ENCODE results near the gene DMBX1.

Gene DMBX1

DNA sequence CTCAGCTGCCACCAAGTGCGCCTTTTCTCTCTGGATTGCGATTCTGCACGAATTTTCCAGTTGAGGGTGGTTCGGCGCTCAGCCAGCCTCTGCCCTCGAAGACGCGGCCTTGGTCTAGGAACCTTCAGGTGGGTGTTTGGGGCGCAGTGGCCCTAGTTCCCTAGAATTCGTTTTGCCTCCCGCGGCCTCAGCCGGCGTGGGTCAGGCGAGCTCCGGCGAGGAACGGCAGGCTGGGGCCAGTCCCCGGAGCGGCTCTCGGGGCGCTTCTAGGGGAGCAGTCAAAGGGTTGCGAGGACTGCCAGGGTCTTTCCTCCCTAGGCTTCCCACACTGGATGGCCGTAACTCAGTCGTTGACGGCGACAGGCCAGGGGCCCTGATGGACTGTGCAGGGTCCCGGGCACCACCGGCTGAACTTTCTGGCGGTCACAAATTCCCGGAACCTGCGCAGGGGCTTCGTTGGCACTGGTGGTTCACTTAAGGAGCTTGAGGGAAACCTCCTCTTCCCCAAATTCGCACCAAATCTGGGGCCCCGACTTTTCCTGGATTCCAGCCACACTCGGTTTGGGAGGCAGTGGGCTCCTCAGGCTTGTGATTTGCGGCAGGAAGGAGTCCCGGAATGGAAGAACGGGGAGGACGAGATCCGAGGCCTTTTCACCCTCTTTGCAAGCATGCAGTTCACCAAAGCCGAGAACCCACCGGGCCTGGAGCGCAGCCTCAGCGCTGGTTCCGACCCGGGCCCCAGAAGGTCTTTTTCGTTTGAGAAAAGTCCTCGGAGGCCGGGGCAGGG, 1.2 kb downstream of the DMBX1 start:
- TF ChIP-seq, protein P1, sequence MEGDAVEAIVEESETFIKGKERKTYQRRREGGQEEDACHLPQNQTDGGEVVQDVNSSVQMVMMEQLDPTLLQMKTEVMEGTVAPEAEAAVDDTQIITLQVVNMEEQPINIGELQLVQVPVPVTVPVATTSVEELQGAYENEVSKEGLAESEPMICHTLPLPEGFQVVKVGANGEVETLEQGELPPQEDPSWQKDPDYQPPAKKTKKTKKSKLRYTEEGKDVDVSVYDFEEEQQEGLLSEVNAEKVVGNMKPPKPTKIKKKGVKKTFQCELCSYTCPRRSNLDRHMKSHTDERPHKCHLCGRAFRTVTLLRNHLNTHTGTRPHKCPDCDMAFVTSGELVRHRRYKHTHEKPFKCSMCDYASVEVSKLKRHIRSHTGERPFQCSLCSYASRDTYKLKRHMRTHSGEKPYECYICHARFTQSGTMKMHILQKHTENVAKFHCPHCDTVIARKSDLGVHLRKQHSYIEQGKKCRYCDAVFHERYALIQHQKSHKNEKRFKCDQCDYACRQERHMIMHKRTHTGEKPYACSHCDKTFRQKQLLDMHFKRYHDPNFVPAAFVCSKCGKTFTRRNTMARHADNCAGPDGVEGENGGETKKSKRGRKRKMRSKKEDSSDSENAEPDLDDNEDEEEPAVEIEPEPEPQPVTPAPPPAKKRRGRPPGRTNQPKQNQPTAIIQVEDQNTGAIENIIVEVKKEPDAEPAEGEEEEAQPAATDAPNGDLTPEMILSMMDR (conservative IDR thresholded peaks at IDR 0.05) = no peak
- TF ChIP-seq ZFX (IDR thresholded peaks at IDR 0.05) = no peak
- H3K27ac ChIP-seq = no peak overlapping the region

DNA sequence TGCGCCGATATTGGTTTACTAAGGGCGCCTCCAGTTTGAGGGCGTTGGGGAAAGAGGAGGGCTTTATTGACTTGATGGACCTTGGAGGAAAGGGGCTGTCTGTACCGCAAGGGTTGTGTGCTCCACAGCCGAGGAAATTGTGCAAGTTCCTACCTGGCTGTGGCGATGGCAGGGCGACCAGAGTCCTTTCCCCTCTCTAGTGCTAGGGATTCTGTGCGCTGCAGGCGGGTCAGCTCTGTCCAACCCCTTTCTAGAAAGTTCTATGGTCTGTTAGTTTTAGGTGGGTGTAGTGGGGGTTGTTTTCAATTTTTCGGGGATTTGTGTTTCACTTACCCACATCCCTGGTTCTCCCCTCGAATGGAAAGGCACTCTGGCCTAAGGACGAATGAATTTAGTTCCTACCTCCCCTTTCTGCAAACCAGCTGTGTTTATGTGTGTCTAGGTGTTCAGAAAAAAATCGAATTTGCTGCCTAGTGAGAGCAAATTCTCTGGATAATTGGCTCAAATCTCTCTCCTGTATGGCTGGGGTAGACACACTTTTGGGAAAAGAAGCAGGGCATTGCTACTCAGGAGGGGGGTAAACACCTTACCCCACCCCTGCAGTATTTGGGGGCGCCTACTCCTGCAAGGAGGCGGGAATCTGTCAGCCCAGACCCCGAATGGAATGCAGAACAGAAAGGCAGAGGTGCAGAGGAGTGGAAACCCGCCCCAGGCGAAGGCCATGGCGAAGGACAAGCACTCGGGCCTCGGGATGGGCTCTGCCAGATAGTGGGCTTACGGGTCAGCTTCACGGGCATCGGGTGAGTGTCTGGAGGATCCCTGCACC, 2.0 kb downstream of the DMBX1 start:
- no peak overlapping the region for H3K27ac ChIP-seq
- TF ChIP-seq, protein P1 (conservative IDR thresholded peaks at IDR 0.05) = no peak
- TF ChIP-seq ZFX (IDR thresholded peaks at IDR 0.05) = no peak

DNA sequence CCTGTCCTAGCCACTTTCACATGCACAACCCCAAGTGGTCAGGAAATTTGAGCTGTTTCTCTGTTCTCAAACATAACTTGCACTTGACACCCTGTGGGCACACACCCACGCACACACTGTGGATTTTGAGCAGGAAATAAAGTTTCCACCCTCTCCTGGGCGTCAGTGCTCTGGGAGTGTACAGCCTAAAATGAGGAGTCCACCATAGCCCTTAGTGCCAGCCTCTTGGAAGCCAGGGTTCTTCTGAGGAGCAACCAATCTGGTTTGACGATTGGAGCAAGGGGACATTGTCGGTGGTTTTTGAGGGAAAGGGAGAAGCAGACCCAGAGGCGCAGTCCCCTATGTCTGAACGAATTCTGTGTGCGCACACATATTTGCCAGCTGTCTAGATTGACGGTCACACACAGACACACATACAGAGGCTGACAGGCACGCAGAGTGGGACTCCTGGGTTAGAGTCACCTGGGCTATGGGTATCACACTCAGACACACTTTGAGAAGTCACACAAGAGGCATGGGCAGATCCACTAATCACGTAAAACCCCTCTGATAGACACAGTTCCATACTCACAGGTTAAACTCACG, 2.7 kb downstream of the DMBX1 start:
- no peak for TF ChIP-seq ZFX (IDR thresholded peaks at IDR 0.05)
- TF ChIP-seq, protein P1 (conservative IDR thresholded peaks at IDR 0.05) = no peak

DNA sequence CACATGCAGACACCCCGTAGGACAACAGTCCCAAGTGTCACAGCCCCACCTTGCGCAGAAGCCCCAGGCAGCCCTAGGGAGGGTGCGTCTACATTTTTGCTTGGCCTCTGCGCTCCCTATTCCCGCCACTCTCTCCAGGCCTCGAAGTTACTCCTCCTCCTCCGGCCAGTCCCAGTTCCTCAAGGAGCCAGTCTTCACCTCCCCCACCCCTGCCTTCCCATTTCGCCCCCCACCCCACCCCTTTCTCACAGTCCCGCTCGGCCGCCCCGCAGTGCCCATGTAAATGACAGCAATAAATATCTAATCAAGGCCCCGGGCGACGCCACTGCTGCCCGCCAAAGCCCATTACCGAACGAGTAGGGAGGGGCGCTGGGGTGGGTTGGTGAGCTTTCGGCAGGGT, 3.2 kb downstream of the DMBX1 start:
- no peak for TF ChIP-seq ZFX (IDR thresholded peaks at IDR 0.05)
- TF ChIP-seq, protein P1 (conservative IDR thresholded peaks at IDR 0.05) = no peak
- no peak overlapping the region for H3K27ac ChIP-seq

More for the DNA sequence above, 2.7 kb downstream of the DMBX1 start:
- H3K27ac ChIP-seq = no peak overlapping the region

DNA sequence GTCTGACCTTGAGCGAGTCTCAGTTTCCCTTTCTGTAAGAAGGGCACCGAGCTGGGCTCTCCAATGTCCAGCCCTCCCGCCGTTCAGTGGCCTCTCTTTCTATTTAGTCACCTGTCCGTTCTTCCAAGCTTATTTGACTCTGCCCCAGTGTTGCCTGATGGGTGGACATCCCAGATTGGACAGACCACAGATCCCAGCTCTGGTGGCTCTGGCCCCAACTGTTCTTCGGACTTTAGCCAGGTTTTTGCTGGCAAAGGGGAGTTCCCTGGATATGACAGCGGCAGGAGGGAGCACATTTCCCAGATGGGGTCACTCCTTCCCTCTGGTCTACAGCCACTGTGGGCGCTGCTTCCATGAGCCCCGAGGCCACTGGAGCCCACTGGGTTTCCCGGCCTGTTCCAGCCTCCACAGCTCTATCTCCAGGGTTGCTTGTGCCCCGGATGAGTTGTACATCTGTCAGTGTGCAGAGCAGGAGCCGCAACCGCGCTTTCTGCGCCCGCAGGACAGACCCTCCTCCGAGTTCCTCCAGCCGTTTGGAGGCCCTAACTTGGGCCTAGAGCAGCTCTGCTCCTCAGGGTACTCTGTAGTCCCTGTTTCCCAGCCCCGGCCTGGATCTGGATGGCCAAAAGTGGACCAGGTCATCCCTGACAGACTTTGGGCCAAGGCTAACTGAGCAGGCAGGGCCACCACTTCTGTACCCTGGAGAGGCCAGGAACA, 3.8 kb downstream of the DMBX1 start:
- no peak overlapping the region for H3K27ac ChIP-seq
- TF ChIP-seq ZFX (IDR thresholded peaks at IDR 0.05) = no peak
- TF ChIP-seq, protein P1 (conservative IDR thresholded peaks at IDR 0.05) = no peak

DNA sequence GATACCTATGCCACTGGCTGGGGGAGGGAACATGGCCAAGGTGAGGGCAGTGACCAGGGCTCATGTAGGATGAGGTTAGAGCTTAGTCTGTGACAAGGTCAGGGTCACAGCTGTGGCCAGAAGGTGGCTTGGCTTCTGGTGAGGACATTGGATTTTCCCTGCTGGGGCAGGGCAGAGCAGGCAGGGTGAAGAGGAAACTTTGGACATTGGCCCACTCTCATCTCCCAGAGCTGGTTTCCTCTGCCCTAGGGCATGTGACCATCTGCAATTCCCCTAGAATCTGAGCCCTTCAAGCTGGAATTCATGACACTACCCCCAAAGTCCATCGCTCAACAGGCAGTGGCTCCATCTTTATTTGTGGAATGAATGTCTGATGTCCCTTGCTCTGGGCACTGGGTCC, 5.3 kb downstream of the DMBX1 start:
- TF ChIP-seq ZFX (IDR thresholded peaks at IDR 0.05) = no peak
- TF ChIP-seq, protein P1 (conservative IDR thresholded peaks at IDR 0.05) = no peak
- H3K27ac ChIP-seq = no peak overlapping the region

Data from C4-2B (cell line).